ENCODE results near the gene RPL27.

GRCh38 chr17:42967925-42968324, 30.3 kb upstream of the RPL27 start:
- TF ChIP-seq CTCF (IDR thresholded peaks at IDR 0.05; ENCODE audit: extremely low read depth in 1 of 2, insufficient read depth in 1 of 2, low read depth in 1 of 2, low read length in 2 of 2), result no peak
- TF ChIP-seq POLR2AphosphoS5 (IDR thresholded peaks at IDR 0.05; ENCODE audit: insufficient read depth, low read depth, low read length), result no peak
- no peak for TF ChIP-seq POLR2A (IDR thresholded peaks at IDR 0.05; ENCODE audit: low read depth, low read length)
- TF ChIP-seq EZH2 (IDR thresholded peaks at IDR 0.05; ENCODE audit: borderline replicate concordance, low read depth, low read length, severe bottlenecking), result no peak
- TF ChIP-seq MAX (IDR thresholded peaks at IDR 0.05; ENCODE audit: insufficient read depth, insufficient read length), result no peak
- TF ChIP-seq GATA2 (IDR thresholded peaks at IDR 0.05; ENCODE audit: insufficient read depth, insufficient read length, low read depth, low read length), result no peak
- TF ChIP-seq FOS (IDR thresholded peaks at IDR 0.05; ENCODE audit: borderline replicate concordance, insufficient read depth, low read length), result no peak
- no peak for TF ChIP-seq JUN (IDR thresholded peaks at IDR 0.05; ENCODE audit: borderline replicate concordance, insufficient read depth, insufficient read length, low read depth)

Measured in endothelial cell of umbilical vein (primary cell).